ENCODE measurements around the gene ZDHHC8.

ZDHHC8 gene

DNA sequence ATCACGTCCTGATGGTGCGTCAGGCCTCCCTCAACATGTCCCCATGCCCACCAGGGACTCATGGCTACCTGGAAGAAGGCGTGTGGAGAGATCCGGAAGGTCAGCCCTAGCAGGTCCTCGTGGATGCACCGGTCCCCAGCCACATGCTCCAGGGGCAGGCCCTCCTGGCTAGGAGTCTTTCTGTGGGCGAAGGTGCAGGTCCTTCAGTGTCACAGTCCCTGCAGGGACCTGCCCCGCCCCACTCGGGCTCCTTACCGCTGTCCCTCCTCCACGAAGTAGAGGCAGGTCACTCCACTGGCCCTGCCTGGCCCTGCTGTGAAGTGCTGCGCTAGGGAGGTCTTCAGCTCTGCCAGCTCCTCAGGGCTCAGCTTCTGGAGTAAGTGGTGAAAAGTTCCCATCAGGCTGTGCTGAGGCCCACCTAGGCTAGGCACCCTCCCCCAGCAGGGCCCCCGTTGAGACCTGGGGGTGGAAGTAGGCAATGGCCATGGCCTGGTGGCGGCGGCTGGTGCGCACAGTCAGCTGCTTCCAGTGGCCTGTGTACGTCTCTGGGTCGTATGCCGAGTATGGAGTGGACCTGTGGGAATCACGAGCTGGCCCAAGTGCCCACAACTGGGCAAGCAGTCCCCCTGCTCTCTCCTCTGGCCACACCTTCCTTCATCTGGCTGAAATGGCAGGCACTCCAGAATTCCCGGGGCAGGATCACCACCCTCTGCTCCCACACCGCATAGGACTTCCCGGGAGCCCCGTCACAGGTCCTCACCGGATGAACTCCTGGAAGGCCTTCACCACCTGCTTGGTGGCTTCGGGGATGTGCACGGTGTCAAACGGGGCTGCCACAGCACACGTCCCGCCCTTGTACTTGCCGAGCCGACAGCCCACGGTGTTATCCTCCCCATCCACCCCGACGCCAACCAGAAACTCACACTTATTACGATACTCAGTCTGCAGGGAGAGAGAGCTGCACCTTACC is 16.8 kb upstream of the ZDHHC8 start:
- DNase-seq = no peak

DNA sequence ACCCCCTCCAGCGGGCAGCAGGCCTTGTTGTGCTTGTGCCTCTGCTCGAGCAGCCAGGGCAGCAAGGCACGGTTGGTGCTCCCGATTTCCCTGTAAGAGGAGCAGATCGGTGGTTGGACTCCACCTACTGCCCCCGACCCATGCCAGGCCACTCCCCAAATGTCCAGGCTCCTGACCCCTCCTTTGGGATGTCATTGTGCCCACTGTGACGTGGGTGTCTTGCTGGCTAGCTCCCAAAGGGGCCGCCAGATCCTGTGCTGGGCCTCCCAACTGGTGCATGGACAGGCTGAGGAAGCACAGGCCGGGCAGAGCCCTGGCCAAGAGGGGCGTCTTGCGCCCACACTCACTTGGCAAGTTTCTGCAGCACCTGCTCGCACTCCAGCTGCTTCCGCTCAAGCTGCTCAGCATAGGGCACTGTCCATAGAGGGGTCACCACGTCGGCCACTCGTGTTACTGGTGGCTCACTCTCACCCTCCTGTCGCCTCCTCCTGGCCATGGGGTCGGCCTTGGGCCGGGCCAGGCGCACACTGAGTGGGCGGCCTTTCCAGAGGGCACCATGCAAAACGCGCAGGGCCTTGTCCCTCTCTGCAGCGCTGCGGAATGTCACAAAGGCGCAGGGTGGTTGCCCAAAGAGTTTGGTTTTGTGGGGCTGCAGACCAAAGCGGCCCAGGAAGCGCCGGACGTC is 15.8 kb upstream of the ZDHHC8 start, which contains the start of gene RANBP1:
Gene RANBP1, plus strand, starts transcription at position 414 of the 685 bp plus-strand sequence. Its CDS starts 81 bp downstream, at position 495.
- no peak for DNase-seq

DNA sequence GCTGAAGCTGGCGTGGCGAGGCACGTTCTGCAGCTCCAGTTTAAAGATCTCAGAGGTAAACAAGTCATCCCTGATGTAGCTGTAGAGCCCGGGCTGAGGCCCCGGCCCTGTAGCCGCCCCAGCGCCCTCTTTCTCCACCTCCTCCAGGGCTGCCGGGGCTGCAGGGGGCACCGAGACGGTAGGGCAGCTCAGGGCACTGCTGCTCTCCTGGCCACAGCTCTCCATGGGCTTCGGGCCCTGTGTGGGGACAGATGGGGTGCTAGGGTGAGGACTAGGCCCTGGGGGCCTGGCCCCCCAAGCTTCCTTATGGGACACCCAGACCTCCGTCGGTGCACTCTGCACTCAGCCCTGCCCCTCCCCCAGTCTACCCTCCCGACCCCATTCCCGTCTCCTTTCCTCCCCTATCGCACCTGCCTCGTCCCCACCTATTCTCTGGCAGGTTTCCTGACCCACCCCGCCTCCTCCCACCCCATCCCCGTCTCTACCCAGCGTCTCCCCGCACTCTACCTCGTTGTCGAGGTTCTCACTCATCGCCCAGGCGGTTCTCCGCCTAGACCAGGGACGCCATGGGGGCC is 15.1 kb upstream of the ZDHHC8 start:
- no peak for DNase-seq

DNA sequence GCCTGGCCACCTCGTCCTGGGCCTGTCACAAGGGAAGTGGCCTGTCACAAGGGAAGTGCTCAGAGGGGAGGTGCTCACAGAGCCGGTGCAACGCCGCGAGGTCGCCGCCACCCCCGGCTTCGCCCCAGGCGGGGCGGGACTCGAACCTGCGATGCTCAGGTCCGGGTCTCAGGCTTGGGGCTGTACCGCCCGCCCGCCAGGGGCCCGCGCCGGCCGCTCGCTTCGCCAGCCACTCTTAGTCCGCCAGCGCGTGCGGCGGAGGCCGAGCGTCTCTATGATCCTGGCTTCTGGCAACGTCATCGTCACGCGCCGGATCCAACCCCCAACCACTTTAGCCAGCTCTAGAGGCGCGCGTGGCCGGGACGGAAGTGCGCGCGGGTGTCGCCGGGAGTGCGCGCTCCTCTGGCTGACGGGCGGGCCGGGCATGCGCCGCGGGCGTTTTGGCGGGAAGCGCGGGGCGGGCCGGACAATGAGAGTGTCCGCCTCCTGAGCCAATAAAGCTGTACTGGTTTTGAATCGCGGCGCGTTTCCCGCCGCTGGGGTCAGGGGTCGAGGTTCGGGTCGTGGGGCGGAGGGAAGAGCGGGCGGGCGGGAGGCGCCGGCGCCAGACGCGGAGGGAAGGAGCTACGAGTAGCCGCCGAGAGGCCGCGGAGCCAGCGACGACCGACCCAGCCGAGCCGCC is 14.5 kb upstream of the ZDHHC8 start, which contains the start of gene TRMT2A:
Gene TRMT2A, minus strand, starts transcription at position 276 of the 682 bp plus-strand sequence. CDS start 320 bp downstream, outside the sequence.
- DNase-seq = peak; percentile 97

DNA sequence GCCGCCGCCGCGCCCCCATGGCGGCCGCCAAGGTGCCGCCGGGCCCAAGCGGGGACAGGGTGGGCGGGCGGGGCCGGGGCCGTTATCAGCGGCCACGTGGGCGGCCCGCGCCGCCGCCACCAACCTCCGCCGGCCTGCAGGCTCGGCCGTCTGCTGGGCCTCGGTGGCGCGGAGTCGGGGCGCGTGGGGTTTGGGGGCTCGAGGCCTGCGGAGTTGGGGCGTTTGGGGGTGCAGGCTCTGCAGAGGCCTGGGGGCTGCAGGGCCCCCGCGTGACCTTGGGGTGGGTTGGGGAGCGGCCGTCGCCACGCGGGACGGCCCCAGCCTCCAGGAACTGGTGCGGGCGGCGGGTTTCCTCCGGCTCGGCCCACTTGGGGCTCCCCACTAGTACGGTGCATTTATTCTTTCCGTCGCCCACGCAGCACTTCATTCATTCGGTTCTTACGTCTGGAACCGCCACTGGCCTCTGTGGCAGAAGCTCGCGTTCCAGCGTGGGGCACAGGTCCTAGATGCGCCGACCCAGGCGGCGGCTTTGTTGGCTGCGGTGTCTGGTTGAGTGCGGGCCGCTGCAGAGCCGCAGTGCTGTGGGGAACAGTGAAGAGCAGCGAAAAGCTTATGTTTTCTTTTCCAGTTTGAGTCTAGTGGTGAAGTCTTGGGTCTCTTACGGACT is 13.8 kb upstream of the ZDHHC8 start:
- peak; percentile 35 for DNase-seq

DNA sequence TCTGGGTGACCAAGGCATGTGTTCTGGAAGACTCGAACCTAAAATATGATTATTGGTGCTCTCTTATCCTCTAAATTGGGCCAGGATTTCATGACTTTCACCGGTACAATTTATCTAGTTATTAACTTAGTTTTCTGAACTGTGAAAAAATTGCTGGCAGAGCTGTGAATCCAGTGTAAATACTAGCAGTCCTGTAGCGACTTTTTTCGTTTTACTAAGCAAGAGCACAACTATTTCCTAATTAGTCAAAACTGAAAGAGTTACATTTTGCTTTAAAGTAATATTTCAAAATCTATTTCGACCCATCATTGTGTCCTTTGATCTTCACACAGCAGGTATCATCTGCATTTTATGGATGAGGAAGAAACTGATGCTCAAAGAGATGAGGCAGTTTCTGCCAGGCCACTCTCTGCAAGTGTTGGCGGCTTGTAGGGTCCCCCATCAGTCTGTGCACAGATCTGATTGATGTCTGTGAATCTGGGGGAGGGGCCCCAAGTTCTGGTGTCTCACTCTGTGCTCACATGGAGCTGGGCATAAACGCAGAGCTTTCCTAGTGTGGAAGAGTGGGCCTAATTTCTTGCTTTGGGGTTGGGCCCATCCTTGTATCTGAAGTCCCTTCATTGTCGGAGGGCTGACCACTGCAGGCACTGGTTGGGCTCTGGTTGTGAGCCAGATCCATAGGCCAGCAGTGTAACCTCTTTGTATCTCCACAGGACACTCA is 13.1 kb upstream of the ZDHHC8 start:
- DNase-seq = no peak

DNA sequence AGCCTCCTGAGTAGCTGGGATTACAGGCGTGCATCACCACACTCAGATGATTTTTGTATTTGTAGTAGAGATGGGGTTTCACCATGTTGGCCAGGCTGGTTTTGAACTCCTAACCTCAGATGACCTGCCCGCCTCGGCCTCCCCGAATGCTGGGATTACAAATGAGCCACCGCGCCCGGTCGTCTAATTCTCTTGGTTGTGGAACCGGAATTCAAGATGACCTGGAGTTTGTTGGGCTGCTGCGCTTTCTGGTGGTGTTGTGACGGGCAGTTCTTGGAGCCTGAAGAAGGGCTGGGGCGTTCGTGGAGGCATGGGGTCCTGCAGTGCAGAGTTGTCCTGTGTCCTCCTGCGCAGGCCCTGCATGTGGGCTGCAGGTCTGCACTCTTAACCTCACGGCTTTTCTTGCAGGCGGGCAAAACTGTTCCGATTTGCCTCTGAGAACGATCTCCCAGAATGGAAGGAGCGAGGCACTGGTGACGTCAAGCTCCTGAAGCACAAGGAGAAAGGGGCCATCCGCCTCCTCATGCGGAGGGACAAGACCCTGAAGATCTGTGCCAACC is 9.7 kb upstream of the ZDHHC8 start:
- DNase-seq = no peak

DNA sequence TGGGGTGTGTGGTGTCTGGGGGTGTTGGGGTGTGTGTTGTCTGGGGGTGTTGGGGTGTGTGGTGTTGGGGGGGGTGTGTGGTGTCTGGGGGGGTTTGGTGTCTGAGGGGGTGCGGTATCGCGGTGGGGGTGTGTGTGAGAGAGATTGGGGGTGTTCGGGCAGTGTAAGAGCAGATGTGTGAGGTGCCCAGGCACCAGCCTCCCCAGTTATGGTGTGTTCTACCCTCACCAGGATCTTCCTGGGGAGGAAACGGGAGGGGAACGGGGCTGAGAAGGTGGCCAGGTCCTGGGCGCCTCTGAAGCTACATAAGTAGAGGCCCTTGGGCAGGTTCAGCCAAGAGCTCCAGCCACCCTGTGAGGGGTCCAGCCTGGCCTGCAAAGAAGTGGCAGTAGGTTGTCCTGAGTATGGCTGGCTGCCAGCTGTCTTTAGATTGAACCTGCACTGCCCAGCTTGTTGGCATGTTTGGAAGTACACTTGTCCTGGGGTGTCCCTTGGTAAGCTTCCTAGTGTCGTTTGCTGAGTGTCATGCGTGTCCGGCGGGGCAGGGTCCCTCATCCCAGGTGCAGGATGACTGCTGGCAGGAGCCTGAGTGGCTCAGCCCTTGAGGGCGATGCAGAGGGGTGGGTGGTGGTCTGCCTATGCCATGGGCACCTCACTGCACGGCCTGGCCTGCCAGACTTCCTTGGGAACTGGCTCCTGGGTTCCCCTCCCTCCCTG is 8.1 kb upstream of the ZDHHC8 start:
- no peak for DNase-seq

DNA sequence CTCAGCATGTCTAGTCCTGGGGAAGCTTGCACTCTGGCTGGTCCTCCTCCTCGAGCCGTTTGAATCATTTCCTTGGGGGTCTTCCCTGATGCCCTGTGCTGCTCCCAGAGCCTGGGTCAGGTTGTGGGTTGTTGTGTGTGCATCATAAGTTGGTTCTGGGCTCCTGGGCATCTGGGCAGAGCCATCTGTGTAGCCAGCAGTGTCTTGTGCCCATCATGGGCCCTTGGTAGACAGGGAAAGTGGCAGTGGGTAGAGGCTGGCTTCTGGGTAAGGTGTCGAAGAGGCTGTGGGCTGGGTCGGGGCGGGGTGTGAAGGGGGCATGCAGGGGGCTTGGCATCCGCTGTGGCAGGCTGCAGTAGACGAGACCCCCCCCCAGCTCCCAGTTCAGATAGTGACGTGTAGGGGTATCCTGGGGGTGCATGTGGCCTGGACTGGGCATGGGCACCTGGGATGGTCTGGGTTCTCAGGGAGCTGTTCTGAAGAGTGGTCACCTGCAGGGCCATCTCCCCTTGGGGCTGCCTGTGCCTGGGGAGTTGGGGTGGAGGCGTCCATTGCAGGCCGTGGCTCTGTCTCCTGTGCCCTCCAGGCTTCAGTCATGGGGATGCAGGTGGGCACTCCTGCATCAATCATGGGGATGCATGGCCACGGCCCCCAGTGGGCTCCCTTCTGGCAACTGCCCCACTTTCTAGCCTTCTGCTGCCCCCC is 7.4 kb upstream of the ZDHHC8 start:
- DNase-seq = no peak

DNA sequence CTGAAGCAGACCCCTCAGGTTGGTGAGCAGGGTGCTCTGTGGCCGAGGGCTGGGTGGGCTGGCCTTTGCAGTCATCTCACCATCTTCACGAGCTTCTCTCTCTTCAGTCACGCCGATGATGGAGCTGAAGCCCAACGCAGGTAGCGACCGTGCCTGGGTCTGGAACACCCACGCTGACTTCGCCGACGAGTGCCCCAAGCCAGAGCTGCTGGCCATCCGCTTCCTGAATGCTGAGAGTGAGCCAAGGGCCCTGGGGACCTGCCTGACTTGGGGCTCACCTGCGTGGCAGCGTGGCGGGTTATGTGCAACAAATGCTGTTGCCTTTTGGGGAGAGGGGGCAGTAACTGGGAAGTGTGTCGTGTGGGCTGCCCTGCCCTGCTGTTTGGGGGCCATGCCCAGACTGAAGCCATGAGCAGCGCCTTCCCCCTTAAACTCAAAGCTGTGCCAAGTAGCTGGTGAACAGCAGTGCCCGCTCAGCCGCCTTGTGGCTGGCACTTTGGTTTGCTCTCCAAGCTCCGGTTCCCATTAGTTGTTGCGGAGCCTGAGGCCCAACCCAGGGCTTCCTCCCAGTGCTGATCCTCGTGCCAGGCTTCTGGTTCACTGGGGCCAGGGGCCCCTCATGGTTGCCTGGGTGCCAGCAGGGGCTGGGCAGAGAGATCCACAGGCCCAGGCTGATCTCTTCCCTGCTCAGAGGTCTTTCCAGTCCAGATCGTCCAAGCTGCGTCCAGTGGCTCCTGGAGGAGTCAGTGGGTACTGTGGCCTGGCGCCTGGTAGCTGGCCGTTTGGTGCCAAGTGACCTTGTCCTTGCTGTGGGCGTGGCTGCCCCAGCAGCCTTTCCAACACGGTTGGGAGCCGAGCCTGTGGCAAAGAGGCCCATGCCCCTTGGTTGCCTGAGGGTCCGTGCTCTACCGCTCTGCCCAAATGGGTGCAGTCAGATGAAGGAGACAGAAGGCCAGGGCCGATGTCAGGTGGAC is 6.1 kb upstream of the ZDHHC8 start:
- no peak for DNase-seq

DNA sequence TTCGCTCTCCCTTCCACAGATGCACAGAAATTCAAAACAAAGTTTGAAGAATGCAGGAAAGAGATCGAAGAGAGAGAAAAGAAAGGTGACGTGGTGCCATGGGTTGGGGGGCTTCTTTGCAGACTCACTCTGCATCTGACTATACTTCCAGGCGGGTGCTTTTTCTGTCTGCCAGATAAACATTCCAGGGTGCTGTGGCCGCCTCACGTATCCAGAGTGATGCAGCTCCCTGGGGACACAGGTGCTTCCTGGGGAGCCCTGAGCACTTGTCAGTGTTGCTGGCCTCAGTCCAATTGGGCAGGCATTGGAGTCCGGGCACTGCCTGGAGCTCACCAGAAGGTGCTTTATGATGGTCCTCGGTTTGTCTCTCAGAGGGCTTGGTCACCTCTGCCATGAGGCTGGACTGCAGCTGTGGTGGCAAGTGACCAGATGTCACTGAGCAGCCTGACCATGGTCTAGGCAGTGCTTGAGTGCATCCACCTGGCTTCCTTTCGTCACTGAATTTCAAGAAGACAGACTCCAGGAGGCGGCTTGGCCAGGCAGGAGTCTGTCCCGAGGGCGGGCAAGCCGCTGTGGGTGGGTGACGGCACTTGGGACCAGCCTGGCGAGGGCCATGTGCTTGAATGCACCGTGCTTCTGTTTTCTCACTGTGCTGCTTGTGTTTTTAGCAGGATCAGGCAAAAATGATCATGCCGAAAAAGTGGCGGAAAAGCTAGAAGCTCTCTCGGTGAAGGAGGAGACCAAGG is 5.1 kb upstream of the ZDHHC8 start:
- DNase-seq = no peak

DNA sequence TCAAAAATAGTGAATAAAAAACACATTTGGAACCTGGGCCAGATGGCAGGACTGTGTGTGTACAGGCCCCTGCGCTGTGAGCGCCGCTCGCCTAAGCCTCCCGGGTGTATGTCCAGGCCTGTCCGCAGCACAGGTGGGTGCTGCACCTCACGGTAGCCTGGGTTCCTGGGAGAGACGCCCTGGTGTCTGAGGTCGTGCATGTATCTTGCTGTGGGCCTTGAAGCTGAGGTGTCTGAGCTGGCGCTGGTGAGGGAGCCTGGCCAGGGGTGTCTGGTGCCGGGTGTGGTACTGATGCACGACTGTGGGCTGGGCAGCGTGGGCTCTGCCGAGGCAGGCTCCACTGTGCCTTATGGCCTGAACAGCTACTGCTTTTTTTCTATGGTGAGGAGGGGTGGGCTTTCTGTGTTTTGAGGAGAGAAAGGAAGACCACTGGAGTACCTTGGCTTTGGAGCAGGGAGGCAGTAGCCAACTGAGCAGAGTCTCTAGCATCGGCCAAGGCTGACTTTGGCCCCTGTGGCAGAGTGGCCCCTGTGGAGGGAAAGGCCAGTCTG is 4.2 kb upstream of the ZDHHC8 start:
- DNase-seq = no peak

DNA sequence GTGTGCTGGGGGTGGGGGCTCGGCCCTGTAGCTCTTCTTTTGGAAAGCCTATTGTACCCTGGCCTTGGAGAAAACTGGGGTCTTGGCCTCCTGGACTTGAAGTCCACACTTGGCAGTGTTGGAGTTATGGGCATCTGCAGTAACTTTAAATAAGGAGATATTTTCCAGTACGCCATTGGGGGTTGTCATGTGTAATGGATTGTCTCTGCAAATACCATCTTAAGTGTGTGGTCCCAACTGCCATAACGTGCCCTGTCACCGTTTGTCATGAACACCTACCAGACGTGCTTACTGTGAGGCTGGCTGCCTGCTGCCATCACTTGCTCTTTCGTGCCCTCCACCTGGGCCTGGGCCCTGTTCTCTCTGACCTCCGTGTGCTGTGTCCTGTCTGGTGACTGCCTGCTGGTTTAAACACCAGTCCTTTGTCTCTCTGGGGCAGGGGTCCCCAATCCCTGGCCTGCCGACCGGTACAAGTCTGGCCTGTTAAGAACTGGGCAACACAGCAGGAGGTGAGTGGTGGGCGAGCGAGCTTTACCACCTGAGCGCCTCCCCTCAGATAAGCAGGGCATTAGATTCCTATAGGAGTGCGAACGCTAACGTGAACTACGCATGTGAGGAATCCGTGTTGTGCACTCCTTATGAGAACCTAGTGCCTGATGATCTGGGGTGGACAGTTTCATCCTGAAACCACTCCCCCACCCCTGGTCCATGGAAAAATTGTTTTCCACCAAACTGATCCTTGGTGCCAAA is 3.6 kb upstream of the ZDHHC8 start:
- DNase-seq = no peak

DNA sequence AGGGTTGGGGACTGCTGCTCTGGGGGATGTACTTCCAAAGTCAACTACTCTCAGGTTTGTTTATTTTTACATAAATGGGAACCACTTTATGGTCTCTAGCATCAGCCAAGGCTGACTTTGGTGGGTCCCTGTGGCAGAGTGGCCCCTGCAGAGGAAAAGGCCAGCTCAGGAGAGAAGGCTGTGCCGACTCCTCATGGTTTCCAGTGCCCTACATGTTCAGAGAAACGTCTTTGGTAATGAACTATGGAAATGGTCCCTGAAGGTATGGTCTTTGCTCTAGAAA is 3.0 kb upstream of the ZDHHC8 start:
- no peak for DNase-seq

DNA sequence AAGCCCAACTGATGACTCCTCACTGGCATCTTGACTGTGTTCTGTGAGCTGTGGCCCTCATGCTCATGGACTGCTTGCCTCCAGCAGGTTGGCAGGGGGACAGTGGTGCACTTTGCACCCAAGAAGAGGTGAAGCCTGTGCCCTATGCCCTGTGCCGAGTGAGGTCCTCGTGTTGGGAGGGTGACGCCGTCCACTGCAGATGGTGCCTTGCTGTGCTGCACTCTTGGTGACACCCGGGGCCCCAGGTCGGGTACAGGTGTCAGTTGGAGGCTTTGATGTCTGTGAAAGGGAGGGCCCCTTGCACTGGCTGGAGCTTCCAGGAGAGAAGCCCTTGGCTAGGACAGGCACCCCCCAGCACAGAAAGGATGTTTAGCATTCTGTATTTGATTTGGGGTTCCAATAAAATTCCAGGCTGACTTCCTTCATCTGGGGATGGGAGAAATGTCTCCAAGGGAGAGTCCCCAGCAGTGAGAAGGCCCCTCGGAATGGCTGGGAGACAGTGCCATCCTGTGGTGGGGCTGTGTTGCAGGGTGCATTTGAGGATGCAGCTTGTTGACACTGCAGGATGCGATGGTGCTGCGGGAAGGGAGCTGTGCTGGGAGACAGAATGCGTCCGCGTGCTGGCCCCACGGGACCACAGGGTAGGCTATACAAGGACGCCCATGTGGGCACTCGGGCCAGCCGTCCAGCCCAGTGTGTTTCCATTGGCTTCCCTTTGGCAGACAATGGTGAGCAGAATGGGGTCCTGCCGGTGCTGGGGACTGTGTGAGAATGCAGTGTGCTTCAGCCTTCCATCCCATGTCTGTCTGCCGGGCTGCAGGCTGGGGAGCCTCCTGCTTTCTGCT is 2.5 kb upstream of the ZDHHC8 start:
- DNase-seq = peak; percentile 56

DNA sequence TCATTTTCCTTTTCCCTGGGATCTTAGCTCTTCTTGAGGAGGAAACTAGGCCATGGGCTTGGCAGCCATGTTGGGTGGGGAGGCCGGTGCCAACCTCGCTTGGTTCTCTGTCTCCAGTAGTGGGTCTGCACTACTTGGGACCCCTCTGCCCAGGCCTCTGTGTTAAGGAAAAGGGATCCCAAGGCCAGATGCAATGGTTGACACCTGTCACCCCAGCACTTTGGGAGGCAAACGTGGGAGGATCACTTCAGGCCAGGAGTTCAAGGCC is 1.9 kb upstream of the ZDHHC8 start:
- DNase-seq = no peak

Measured in EL (cell line).